GM12864 (cell line): Measurements from ENCODE around the gene MAPRE3.

Source experiments
- DNase-seq: peaks from one replicate; pipeline ENCODE4 v3.0.0-alpha.2; 2011; ENCODE audit warnings: low read depth
- H3K4me3 ChIP-seq: 2 replicates; pipeline ENCODE4 v1.5.1; 2011; ENCODE audit warnings: mild to moderate bottlenecking, low read depth, low read length, control low read depth
- CTCF ChIP-seq: IDR thresholded peaks from 2 replicates; pipeline ENCODE4 v1.5.1; 2011; ENCODE audit warnings: low read depth, mild to moderate bottlenecking, moderate library complexity, low read length, control low read depth, inconsistent platforms; ENCODE audit errors: missing control alignments

Gene MAPRE3

GRCh38 chr2:27009083-27009482 is 38.6 kb downstream of the MAPRE3 start:
- H3K4me3 ChIP-seq: no peak overlapping the region
- DNase-seq: no peak
- TF ChIP-seq CTCF: no peak

GRCh38 chr2:27009716-27010115 is 39.3 kb downstream of the MAPRE3 start:
- H3K4me3 ChIP-seq: no peak overlapping the region
- DNase-seq: no peak

GRCh38 chr2:27010139-27010538 is 39.7 kb downstream of the MAPRE3 start:
- no peak for TF ChIP-seq CTCF
- no peak for DNase-seq
- no peak overlapping the region for H3K4me3 ChIP-seq

More at GRCh38 chr2:27009716-27010115, 39.3 kb downstream of the MAPRE3 start:
- TF ChIP-seq CTCF: no peak

GRCh38 chr2:27013738-27014137 is 43.3 kb downstream of the MAPRE3 start:
- no peak for DNase-seq
- no peak overlapping the region for H3K4me3 ChIP-seq
- no peak for TF ChIP-seq CTCF

GRCh38 chr2:27014771-27015433 is 44.5 kb downstream of the MAPRE3 start:
- TF ChIP-seq CTCF: no peak
- DNase-seq: no peak
- no peak overlapping the region for H3K4me3 ChIP-seq

- DNase-seq: no peak
- TF ChIP-seq CTCF: peak; percentile 64
- H3K4me3 ChIP-seq: no peak overlapping the region
Measured at GRCh38 chr2:27016801-27017325, 46.4 kb downstream of the MAPRE3 start.

- no peak for DNase-seq
- no peak overlapping the region for H3K4me3 ChIP-seq
- no peak for TF ChIP-seq CTCF
Measured at GRCh38 chr2:27018142-27018541, 47.7 kb downstream of the MAPRE3 start.
